HepG2 (cell line): Measurements from ENCODE around the gene SFPQ.

Source experiments
- BRCA1 ChIP-seq: sonication (generic); formaldehyde crosslinking; IDR thresholded peaks from 2 replicates; pipeline ENCODE4 v1.4.0; 2020; ENCODE audit warnings: missing genetic modification reagents
- CTCF ChIP-seq: sonication (generic); formaldehyde crosslinking; IDR thresholded peaks from 2 replicates; pipeline ENCODE4 v1.5.0; 2020; ENCODE audit warnings: mild to moderate bottlenecking, missing genetic modification reagents, moderate library complexity
- EZH2 ChIP-seq: conservative IDR thresholded peaks from 2 replicates; pipeline ENCODE4 v1.6.1; 2012; ENCODE audit warnings: mild to moderate bottlenecking, low read depth, low read length, moderate library complexity
- HNF4A ChIP-seq: sonication (generic); formaldehyde crosslinking; IDR thresholded peaks from 2 replicates; pipeline ENCODE4 v1.4.0; 2020; ENCODE audit warnings: missing genetic modification reagents
- NFE2L1 ChIP-seq: sonication (generic); formaldehyde crosslinking; IDR thresholded peaks from 2 replicates; pipeline ENCODE4 v1.4.0; 2020; ENCODE audit warnings: missing genetic modification reagents, mild to moderate bottlenecking, borderline replicate concordance
- PRMT3 ChIP-seq: sonication (generic); formaldehyde crosslinking; IDR thresholded peaks from 2 replicates; pipeline ENCODE4 v1.8.1; 2022; ENCODE audit warnings: low read depth, mild to moderate bottlenecking, moderate library complexity, missing genetic modification reagents, borderline replicate concordance
- ZNF335 ChIP-seq: sonication (generic); formaldehyde crosslinking; IDR thresholded peaks from 2 replicates; pipeline ENCODE4 v1.4.0; 2020; ENCODE audit warnings: missing genetic modification reagents
- ZNF749 ChIP-seq: sonication (generic); formaldehyde crosslinking; IDR thresholded peaks from 2 replicates; pipeline ENCODE4 v1.8.0; 2022; ENCODE audit warnings: mild to moderate bottlenecking, missing genetic modification reagents, moderate library complexity, borderline replicate concordance

DNA sequence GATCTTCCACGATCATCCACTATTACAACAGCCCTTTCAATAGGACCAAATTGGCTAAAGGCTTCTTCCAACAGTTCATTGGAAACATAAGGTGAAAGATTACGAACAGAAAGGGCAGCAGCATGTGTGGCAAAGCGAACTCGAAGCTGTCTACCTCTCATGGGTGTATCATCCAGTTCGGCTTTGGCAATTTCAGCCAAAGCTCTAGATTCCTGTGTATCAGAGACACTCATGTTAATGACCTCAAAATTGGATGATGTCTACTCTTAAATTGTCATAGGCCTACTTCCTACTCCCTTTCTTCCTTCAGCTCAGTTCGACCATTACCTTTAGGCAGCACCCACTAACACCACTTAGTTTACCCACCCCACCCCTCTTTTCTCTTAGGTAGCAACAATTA lies 2.2 kb downstream of the SFPQ start:
- TF ChIP-seq HNF4A (no peak), EZH2 (no peak), CTCF (CRISPR knock-in tag) (no peak), PRMT3 (CRISPR knock-in tag) (no peak), NFE2L1 (CRISPR knock-in tag) (no peak), ZNF335 (CRISPR knock-in tag) (no peak), ZNF749 (no peak), BRCA1 (CRISPR knock-in tag) (no peak)
